ENCODE data around the gene NEDD1.

Gene NEDD1

DNA sequence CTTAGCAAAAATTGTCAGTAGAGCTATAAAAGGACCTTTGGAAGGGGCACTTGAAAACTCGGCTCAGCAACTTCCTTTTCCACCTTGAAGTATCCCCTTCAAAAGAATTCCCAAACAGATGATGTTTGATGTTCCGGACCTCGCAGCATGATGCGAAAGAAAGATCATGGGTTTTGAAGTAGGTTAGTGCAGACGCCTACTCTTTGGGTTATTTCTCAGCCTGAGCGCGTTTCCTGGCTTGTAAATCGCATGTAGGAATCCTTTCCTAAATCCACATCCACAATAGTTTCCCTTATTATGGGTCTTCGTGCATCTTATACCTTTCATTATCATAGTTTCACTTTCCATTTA, 584 bp upstream of the NEDD1 start:
- peak; percentile 3 for DNase-seq

DNA sequence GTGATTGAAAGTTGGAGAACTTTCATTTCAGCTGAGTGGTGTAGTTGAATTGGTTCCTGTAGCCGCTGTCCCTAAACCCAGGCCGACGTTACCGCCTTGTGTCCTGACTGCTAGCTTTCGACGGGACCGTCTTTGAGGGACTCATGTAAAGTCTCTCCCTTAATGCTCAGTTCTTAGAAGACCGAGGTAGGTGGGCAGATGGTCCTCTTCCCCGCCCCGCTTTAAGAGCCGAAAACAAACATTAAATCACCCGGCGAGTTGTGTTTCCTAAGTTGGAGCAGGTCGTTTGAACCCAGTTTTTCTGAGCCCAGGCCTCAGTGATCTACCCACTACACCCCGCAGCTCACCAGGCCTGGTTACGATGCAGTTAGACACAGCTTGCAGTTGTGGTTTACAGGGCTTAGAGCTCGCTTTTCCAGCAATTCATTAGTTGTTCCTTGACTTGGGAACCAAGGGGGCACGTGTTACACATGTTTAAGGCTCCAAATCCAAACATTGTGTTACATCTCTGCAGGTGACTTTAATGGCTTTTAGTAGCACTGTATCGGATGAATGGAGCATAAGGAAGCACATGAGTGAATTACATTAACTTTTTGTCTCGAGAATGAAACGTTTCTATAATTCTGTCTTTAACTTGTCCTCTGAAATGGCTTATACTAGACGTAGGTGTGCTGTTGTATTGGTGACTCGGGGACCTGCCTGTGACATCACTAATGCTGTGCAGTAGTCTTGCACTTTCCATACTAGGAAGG, 790 bp downstream of the NEDD1 start:
- DNase-seq: peak; percentile 2

DNA sequence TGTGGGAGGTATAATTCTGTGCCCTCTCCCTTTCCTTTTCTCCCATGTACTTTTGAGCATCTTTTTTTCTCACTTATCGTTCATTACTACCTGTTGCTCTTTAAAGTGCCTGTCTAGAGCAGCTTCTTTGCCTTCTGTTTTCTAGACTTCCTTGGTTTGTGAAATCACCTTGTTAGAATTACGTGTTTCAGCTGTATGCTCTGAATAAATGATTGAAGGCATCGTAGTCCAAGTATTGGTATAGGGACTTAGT, 1.3 kb downstream of the NEDD1 start:
- no peak for DNase-seq

DNA sequence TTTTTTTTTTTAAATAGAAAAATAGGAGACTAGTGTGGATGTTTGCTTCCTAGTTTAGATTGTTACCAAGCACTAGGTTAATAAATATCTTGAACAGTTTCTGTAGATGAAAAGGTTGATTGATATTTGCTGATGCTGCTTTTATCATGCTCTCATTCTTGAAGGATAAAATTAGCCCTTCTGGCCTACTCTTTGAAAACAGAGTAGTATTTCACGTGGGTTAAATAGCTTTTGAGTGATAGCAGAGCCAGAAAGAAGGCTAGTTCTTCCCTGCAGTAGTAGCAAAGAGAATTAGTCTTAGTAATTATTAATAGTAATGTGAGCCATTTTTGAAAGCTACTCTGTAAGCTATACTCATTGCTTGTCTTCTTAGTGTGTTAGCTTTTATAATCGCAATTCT, 5.2 kb downstream of the NEDD1 start:
- no peak for DNase-seq

DNA sequence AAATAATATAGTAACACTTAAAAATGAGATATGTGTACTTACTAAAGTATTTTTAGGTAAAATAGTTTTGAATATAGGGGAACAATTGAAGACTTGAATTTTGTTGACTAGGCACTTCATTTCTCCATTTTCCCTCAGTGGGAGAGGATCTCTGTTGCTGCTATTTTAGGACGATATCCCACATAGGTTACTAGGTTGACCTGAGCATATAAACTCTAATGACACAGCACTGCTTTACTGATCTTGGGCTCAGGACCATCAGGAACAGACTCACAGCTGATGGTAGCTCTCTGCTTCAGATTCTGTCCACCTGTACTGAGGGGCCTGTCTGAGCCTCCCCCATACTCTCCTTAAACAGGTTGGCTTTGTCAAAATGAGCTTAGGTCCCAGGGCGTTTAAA, 5.9 kb downstream of the NEDD1 start:
- no peak for DNase-seq

DNA sequence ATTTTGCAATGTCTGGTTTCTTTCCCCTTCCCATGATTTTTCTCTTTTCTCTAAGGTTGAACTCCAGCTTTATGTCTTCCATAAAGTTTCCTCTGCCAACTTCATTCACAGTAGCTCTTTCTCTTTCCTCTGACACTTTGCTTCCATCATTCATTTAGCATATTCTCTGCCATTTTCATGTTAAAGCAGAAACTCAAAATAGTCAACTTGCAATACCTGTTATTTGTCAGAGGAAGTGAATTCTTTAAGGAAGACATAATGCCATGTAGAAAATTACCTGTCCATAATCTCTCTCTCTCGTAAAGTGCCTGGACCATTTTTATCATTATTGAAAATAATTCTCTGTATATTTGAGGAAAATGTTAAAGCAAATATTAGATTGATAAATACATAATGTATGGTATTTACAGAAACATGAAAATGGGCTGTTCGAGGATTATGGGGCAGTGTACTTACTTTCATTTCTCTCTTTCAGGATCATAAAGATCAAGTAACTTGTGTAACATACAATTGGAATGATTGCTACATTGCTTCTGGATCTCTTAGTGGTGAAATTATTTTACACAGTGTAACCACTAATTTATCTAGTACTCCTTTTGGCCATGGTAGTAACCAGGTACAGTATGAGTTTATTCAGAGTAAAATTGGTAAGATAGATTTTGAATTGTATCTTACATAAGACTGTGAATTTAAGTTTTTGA, 12.6 kb downstream of the NEDD1 start:
- no peak for DNase-seq

DNA sequence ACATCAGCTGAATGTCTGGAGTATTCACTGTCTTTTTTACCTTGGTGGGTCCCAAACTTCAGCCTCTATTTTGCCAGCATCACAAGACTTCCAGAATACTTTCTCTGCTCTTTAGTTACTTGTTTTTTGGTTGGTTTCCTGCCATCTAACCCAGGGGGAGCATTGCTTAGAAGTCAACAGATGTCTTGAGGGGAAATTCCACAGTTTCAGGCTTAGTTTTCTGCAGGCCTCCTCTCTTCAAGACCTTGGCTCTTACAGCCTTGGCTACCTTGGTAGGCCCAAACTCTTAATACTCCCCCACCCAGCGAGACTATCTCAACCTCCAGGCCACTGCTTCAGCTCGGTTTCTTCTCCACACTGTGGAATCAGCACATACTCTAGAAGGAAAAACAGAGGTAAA, 41.7 kb downstream of the NEDD1 start:
- DNase-seq: no peak

DNA sequence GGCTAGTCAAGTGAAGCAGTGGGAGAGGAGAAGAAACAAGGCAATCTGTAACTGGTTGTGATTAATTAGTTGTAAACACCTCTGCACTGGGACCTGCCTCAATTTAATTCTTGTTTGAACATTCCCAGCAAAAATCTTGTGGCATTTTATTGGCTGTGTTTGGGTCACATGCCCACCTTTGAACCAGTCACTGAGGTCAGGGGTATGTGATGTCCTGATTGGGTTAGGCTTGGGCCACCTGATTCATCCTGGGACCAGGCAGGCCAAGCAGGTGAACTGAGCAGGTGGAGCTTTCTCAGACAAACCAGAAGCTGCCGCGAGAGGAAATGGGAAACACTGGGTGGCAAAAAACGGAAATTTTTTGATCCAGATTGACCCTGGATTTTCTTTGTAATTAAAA, 72.5 kb downstream of the NEDD1 start:
- no peak for DNase-seq

DNA sequence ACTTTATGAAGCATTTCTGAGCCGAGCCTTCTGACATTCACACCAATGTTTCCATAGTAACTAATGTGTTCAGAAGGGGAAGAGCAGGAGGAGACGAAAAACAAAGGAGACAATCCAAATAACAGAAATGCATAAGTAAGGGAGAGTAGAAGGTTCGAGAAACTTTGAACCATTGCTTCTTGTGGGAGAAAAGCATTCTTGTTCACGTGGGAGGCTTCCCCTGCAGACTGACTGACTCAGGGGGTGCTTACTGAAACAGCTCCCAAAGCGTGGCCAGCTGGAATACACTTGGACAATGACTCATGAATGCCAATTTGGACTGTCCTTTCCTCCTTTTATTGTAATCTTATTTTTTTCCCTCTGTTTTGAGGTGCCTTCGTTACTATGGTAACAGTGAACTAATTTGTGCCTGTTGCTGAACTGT, 73.9 kb downstream of the NEDD1 start:
- no peak for DNase-seq

DNA sequence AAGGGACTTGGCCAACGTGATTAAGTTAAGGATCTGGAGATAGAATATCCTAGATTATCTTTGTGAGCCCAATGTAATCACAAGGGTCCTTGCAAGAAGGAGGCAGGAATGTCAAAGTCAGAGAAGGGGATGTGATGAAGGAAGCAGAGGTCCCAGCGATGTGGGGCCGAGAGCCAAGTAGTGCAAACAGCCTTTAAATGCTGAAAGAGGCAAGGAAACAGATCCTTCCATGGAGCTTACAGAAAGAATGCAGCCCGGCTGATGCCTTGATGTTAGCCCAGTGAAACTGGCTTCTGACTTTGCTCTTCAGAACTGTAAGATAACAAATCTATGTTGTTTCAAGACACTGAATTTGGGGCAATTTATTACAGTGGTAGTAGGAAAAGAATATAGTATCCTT, 74.9 kb downstream of the NEDD1 start:
- DNase-seq: no peak

DNA sequence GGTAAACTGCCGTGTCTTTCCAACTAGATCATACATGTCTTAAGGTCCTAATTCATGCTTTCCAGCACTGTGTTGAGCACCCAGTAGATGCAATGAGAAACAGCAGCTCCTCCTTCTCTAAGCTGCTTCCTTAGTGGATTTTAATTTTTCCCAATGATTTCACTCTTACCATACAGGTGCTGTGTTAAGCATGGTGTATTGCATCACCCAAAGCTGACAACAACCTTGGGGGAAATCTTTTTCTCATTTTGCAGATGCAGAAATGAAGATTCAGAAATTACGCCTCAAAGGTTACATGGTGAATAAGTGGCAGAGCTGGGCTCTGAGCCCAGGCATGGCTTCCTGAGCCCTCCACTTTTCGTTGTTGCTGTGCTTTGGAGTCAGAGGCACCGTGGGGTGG, 75.6 kb downstream of the NEDD1 start:
- DNase-seq: no peak

DNA sequence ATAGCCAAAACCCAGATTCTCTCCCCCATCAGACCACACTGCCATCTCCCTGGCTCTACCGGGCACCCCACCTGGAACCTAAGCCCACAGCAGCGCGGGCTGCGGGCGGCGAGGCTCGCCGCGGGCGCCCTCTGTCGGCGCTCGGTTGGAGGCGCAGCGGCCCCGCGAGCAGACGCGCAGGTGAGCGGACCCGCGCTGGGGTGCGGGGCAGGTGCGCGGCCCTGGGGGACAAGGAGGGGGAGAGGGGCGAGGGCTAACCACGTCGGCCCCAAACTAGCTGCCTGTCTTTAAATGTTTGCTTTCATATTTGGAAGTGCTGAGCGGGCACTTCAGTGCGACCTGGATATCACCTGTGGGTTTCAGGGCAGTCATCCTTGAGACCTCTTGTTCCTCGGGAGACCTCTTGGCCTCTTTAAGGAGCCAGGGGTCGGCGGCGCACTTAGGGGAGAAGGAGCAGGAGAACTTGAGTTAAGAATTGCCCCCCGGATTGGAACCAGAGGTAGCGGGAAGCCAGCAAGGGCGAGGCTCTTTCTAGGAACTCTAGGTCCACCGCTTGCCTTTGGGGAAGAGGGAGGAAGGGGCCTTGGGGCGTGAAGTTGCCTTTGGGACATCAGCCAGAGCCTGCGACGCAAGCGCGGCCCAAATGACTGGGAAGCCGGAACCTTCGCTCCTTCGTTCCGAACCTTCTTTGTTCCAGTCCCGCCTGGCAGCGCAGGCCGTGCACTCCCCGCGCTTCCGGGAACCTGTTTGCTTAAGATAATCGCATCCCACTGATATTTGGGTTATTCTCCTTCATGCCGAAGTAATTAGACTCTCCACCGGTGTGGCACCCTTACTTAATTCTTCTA, 78.7 kb downstream of the NEDD1 start:
- peak; percentile 39 for DNase-seq

DNA sequence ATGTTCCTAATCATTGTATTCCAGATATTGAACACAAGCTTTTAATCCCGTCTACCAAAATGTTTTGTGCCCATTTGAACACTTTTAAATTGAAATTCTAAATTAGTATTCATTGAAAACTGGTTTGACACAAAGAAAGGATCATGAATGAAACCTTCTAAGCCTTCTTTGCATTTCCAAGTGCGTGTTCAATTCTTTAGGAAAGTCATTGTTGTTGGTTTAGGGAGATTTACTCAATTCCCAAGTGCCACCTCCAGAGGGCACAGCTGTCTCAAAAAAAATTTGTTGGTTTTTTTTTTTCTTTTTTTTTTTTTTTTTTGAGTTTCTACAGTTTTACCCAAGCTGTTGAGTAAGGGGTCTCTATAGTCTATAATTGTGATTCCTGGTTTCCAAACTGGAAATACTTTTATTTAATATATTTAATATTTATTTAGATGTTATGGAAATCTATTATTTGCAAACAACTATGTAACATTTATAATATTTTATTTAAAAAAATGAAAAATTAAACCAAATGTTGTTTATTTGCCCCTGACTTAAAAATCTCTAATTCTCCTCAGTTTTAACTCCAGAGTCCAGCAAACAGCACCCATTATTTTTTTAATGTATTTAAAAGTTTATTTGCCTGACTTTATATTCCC, 79.9 kb downstream of the NEDD1 start:
- DNase-seq: no peak

DNA sequence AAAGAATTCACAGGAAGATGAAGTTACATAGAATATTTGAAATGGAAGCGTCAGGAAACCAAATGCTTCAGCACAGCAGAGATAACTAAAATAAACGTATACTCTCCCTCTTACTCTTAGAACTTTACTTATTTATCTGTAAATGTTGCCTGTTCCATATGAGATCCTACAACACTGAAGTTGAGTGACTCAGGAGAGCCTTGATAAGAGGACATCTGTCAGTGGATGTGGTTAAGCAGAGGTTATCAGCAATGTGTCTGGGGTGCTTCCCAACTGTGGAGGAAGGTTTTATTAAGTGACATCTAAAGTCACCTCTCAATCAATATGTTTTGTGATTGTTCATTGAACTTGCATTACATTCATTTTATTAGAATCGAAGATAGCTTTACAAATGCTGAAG, 81.9 kb downstream of the NEDD1 start:
- no peak for DNase-seq

DNA sequence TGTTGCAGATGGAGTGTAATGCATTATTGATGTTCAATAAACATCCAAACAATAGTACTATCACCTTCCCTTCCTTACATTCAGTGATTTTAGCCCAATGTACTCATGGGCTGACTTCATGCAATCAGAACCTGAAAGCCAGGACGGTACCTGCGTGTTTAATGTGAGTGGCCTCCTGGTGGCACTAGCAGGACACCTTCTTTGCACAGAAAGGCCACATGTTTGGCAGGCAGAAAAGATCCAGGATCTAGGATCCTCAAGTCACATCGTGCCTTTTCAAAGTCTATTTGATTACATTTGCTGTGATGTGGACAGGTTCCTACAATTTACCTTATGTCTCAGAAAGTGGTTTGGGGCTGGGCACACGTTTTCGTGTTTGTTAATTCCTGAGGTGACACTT, 82.9 kb downstream of the NEDD1 start:
- DNase-seq: no peak

DNA sequence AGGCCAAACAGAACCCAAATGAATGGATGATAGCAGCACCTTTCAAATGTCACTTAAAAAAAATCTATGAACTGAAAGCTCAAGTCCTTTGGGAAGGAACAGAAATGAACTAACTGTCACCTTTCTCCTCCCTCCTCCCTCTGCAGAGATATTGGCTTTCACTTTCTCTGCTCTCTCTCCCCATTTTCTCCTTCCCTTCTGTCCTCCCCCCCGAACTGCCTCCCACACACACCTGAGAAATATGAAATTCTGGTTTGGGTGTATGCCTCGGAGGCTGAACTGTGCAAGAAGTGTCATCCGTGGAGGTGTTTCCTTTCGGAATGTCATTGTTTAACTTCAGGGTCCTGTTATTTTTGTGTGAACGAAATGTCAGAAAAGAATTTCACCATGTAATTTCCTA, 87.8 kb downstream of the NEDD1 start:
- DNase-seq: no peak

DNA sequence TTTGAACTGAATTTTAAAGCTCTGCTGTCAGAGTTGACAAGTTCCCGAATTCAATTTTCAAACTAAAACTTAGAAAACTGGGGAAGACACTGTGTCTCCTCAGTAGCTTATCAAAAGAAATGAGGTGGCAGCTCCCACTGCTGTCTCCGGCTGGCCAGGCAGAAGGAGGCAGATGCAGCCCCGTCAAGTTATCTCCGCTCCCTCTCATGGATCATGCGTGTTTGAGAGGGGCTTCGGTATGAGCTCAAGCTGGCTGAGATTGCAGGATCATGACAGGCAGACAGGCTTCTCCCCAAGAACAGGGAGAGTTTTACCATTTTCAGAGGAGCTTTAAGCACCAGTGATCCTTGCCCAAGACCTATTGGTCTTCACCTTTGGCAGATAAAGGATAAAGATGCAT, 88.8 kb downstream of the NEDD1 start:
- DNase-seq: no peak

DNA sequence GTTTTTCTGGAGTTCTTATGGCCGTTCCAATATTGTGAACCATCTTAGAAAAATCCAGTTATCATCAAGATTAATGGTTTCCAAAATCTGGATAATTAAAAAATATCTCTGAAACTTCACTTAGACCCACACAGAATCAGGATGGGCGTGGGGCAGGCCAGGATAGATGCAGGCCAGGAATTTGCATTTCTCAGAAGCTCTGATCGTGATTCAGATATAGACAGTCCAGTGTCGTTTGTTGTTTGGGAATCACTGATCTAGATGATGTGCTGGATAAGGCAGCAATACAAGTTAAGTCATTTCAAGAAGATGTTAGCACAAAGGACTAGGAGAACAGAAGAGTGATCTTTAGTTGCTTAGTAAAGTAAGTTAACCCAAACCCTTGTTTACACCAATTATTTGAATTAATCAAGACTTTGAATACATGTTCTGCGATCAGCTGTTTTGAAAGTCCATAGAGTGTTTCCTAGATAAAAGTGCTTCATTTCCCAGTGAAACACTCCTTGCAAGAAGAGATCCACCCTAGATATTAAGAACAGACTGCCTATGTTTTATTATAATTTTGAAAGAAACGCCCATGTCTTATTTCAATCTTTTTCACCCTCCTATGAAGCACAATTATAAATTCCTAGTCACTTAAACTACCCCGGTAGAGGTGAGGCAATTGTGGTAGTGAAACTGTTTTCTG, 90.9 kb downstream of the NEDD1 start:
- no peak for DNase-seq

DNA sequence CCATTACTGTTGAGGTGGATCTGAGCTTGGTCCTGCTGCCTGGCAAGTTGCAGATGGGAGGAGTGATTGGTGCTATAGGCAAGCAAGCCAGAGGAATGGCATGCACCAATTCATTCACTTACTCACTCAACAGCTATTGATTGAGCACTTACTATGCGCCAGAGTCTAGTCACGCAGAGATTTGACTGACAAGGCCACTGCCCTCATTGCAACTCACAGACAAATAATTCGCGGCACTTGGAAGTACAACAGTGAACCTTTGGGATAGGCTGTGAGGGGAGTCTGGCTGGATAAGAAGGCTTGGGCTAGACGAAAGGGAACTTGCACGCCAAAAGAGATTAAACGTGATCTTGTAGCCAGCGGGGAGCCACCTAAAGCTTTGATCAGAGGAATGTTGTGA, 96.2 kb downstream of the NEDD1 start:
- DNase-seq: no peak
